ENCODE results near the gene RHO.

The RHO gene

GRCh38 chr3:129562803-129563202 is 34.4 kb downstream of the RHO start:
- DNase-seq: no peak

GRCh38 chr3:129563332-129563731 is 34.9 kb downstream of the RHO start:
- DNase-seq: no peak

GRCh38 chr3:129563850-129564535 is 35.6 kb downstream of the RHO start:
- DNase-seq: no peak

GRCh38 chr3:129564981-129565644 is 36.7 kb downstream of the RHO start:
- DNase-seq: no peak

DNA sequence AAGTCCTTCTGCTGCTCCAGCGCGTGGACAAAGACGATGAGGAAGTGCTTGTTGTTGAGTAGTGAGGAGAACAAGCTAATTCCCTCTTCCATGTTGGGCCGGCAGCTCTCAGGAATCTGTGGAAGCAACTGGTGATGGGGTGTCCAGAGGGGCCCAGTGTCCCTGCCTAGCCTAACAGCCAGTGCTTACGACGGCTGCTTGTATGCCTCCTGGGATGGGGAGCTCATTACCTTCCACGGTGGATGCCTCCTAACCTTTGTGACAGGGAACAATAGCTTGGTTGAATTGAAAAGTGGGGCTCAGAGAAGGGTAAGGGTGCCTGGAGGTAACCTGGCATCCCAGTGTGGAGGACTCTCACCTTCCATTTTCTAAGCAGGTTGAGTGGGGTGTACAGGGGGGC is 37.5 kb downstream of the RHO start:
- DNase-seq: no peak

GRCh38 chr3:129567176-129567705 is 38.8 kb downstream of the RHO start:
- no peak for DNase-seq

- no peak for DNase-seq
Measured at GRCh38 chr3:129567939-129568338, 39.5 kb downstream of the RHO start.

GRCh38 chr3:129569856-129570255 is 41.4 kb downstream of the RHO start:
- no peak for DNase-seq

DNA sequence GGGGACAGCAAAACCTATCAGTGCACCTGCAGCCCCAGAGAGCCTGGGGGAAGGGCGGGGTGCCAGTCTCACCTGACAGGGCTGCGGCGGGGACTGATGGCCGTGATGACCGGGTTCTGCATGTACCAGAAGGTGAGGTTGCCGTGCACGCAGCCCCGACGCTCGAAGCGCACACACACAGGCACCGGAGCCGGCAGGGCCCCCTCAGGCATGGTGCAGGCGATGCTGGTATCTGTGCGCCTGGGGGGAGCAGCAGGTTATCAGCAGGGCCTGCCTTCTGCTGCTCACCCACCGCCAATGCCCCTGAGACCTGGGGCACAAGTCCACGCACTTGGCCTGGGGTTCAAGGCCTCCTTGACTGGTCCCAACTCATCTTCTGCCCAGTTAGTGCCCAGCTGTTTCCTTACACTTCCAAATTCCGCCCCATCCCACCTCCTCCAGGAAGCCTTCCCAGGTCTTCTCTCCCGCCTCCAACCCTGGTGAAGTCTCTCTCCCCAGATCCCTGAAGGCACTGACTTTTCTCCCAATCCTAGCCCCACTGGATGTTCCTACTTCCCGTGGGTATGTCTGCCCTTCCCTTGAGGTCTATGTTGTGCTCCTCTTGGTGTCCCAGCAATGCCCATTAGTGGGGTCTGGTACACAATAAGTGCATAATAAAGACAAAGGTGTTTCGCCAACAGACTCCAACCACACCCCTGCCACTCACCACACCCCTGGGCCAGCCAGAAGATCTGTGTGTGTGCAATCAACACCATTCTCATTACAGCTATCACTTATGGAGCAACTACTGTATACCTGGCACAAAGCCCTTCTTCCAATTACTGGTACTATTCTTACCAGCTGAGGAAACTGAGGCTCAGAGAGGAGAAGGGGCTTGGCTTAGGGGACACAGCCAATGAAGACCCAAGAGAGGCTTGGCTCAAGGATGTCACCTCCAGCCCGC is 43.4 kb downstream of the RHO start:
- no peak for DNase-seq

GRCh38 chr3:129572603-129573002 is 44.2 kb downstream of the RHO start:
- DNase-seq: no peak

GRCh38 chr3:129573493-129573892 is 45.1 kb downstream of the RHO start:
- no peak for DNase-seq

GRCh38 chr3:129574206-129574605 is 45.8 kb downstream of the RHO start:
- DNase-seq: no peak

DNA sequence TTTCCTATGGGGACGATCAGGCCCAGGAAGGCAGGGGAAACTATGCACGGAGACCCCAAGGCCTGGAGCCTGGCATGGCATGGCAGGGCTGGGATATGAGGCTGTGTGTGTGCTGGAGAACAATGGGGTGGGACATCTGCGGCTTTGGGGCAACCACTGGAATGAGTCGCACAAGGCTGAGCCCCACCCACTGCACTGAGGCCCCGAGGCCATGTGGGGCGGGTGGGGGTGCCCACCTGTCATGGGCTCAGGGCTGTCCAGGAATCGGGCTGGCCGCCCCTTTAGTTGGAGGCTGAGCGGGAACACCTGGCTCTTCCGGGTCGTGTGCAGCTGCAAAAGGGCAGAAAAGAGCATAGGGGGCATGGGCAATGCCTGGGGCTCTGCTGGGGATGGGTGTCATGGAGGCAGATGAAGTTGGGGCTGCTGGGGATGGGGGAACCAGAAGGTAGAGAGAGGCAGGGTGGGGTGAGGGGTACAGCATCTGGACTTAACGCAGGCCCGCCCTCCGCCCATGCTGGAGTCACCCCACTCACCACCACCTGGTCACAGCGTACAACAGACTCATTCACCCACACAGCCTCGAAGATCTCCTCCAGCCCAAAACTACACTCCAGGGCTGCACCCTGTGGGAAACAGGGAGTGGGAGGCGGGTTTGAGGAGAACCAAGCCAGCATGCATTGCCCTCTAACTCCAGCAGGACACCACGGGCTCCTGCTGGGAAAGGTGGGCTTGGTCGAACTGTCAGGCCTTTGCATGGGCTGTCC is 47.0 kb downstream of the RHO start:
- DNase-seq: no peak

DNA sequence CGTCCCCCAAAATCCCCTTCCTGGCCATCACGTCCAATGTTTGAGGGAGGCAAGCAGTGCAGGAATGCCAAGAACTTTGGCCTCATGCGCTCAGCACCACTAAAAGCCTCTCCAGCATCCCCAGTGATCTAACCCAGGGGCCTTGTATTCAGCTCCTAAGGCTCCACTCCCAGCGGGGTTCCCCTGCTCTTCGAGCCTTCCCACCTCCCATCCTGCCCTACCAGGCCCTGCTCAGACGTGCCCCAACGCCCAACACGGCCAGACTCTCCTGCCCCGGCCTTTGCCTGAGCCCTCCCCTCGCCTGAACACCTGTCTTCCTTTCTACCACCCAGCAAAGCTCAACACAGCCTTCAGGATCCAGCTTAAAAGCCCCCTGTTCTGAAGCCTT is 47.6 kb downstream of the RHO start:
- DNase-seq: no peak

- peak; percentile 78 to 86 for DNase-seq
Measured at GRCh38 chr3:129576514-129577352, 48.3 kb downstream of the RHO start.

- DNase-seq: no peak
Measured at GRCh38 chr3:129577366-129577765, 48.9 kb downstream of the RHO start.

- DNase-seq: peak; percentile 16 to 68
Measured at GRCh38 chr3:129577925-129578786, 49.7 kb downstream of the RHO start.

DNA sequence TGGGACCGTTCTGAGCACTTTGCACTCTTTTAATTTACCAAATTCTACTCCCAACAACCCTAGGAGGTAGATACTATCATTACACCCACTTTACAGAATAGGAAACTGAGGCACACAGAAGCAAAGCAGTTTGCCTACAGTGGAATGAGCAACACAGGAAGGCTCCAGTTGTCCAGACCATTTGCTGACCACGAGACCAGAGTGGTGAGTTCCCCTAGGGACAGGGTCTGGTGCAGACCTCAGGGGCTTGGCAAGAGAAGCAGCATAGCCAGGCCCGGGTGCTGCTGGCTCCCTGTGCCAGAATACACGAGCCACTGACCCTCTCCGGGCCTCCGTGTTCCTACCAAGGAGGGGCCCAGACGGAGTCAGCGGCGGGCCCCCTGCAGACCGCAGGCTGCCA is 51.6 kb downstream of the RHO start:
- DNase-seq: no peak

DNA sequence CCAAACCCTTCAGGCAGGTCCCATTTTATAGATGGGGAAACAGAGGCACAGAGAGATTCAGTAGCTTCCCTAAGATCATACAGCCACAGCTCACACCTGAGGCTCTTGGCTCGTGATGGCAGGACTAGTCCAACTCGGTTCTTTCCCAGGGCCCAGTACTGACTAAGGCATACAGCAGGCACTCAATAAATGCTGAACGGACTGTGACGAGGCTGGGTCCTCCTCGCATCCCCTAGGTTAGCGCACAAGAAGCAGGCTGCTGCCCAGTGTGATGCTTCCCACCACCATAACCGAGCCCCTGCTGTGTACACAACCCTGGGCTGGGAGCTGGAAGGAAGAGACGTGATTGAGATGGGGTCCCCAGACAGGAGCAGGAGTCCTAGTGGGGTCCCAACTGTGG is 53.2 kb downstream of the RHO start:
- DNase-seq: no peak

GRCh38 chr3:129582799-129583198 is 54.4 kb downstream of the RHO start:
- no peak for DNase-seq

DNA sequence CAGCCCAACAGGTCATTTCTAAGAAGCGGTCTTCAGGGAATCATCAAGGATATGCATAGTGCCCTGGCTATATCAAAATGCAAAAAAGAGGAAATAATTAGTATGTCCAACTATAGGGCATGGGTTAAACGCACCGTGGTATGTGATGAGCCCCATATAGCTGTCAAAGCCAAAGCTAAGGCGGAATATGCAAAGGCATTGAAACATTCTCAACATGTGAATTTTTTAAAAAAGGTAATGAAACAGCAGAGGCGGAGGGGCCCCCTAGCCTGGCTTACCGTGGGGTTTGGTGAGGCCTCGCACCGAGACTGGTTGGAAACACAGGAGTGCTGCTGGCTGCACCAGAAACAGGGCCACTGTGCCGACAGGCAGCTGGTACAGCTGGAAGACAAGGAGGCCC is 54.9 kb downstream of the RHO start:
- DNase-seq: no peak

Measured in CD4-positive, alpha-beta T cell treated with Interleukin-1 beta for 1 hour (primary cell).